GM10266 (cell line): Measurements from ENCODE around the gene CLSTN1.

Experiments
- DNase-seq: peaks from one replicate; pipeline ENCODE4 v3.0.0; 2012; ENCODE audit errors: extremely low spot score
- CTCF ChIP-seq: IDR thresholded peaks from 2 replicates; pipeline ENCODE4 v1.5.1; 2012; ENCODE audit warnings: mild to moderate bottlenecking, low read depth; ENCODE audit not compliant: control insufficient read depth, insufficient read depth; ENCODE audit errors: missing control alignments

The CLSTN1 gene

GRCh38 chr1:9733160-9733789, 90.5 kb downstream of the CLSTN1 start:
- no peak for TF ChIP-seq CTCF
- no peak for DNase-seq

GRCh38 chr1:9732123-9732971, 91.4 kb downstream of the CLSTN1 start:
- TF ChIP-seq CTCF, result no peak
- no peak for DNase-seq

GRCh38 chr1:9731561-9731960, 92.2 kb downstream of the CLSTN1 start:
- DNase-seq, result no peak
- TF ChIP-seq CTCF, result no peak

GRCh38 chr1:9731051-9731537, 92.7 kb downstream of the CLSTN1 start:
- TF ChIP-seq CTCF, result no peak
- no peak for DNase-seq

- TF ChIP-seq CTCF, result no peak
- DNase-seq, result no peak
Measured at GRCh38 chr1:9730096-9730901, 93.5 kb downstream of the CLSTN1 start.

GRCh38 chr1:9729523-9729922, 94.2 kb downstream of the CLSTN1 start:
- no peak for DNase-seq
- no peak for TF ChIP-seq CTCF
